PC-3 (cell line): ENCODE data around the gene CLN3.

Source experiments
- CTCF ChIP-seq: fragments of 300-600 bp; sonication (generic); conservative IDR thresholded peaks from 2 replicates; pipeline ENCODE4 v1.5.1; 2017; ENCODE audit warnings: antibody characterized with exemption, low read depth, mild to moderate bottlenecking, low read length
- EZH2phosphoT487 ChIP-seq: fragments of 300-600 bp; sonication (generic); IDR thresholded peaks from 2 replicates; pipeline ENCODE4 v1.6.1; 2018; ENCODE audit warnings: mild to moderate bottlenecking, antibody characterized with exemption, low read length, borderline replicate concordance

GRCh38 chr16:28491230-28491969 is 474 bp downstream of the CLN3 start:
- TF ChIP-seq CTCF = peak; percentile 34; the same call in 1 of the 2 replicates
- no peak for TF ChIP-seq EZH2phosphoT487
